NCI-H510A treated with DMSO at 0.1 percent for 48 hours (cell line): ENCODE data around the gene SNX25.
A peak's percentile ranks its signal among the peaks of the same experiment; 100 is the strongest.
"Not testable (repeated sequence)": the region's sequence is repeated elsewhere in the genome, so short reads cannot be mapped to it uniquely, and the experiment has no call there.

Source experiments
- DNase-seq: peaks from one replicate; lab custom pipeline; 2025; lab: John Stamatoyannopoulos, UW

The SNX25 gene

GRCh38 chr4:185209031-185209851 is at the start of gene SNX25:
Gene SNX25, plus strand, starts transcription at chr4:185209598. Its CDS starts 229 bp downstream, at chr4:185209827.
- peak; percentile 58 for DNase-seq

GRCh38 chr4:185165605-185166063 is 43.8 kb upstream of the SNX25 start:
- DNase-seq: no peak

DNA sequence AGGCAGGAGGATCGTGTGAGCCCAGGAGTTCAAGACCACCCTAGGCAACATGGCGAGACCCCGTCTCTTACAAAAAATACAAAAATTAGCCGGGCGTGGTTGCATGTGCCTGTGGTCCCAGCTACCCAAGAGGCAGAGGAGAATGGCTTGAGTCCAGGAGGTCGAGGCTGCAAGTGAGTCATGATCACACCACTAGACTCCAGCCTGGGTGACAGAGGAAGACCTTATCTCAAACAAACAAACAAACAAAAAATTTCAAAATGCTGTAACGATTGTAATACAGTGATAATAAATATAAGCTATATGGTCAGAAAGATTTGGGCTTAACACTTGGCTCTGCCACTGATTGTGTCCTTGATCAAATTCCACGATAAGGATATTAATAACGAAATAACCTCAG is 42.2 kb upstream of the SNX25 start:
- no peak for DNase-seq

DNA sequence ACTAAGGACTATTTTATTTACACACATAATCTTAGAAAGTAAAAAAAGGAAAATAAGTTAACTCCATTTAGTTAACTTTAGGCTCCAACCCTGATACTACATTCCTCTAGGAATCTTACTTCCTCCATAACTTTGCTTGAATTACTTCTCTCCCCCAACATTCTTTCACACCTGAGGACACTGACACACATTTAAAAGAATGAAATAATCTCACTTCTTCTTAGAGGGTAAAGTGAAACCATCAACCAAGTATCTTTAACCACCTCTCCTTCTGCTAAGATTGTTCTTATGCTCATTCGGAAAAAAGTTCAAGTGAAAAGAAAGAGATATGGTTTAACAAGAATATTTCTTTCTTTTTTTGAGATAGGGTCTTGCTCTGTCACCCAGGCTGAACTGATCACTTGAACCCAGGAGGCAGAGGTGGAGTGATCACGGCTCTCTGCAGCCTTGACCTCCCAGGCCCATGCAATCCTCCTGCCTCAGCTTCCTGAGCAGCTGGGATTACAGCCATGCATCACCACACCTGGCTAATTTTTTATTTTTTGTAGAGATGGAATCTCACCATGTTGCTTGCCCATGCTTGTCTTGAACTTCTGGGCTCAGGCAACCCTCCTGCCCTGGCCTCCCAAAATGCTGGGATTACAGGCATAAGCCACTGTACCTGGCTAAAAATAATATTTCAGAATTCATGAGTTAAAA is 37.9 kb upstream of the SNX25 start:
- DNase-seq: no peak

- no peak for DNase-seq
Measured at GRCh38 chr4:185179488-185179887, 29.9 kb upstream of the SNX25 start.

DNA sequence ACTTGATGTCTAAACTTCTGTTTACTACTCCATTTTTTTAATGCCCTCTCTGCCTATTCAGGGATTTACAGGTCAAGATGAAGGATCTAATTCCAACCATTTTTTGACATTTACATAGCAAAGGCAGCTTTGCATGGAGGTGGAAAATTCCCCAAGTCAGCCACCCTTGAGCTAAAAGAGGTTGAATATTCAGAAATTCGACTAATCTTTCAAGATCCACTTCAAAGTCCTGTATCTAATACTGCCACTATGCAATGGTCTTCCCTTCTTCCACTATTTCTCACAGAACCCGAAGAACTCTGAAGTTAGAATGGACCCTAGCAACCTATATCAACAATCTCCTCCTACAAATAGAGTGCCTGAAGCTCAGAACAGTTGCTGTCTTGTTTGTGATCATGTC is 27.2 kb upstream of the SNX25 start:
- no peak for DNase-seq

DNA sequence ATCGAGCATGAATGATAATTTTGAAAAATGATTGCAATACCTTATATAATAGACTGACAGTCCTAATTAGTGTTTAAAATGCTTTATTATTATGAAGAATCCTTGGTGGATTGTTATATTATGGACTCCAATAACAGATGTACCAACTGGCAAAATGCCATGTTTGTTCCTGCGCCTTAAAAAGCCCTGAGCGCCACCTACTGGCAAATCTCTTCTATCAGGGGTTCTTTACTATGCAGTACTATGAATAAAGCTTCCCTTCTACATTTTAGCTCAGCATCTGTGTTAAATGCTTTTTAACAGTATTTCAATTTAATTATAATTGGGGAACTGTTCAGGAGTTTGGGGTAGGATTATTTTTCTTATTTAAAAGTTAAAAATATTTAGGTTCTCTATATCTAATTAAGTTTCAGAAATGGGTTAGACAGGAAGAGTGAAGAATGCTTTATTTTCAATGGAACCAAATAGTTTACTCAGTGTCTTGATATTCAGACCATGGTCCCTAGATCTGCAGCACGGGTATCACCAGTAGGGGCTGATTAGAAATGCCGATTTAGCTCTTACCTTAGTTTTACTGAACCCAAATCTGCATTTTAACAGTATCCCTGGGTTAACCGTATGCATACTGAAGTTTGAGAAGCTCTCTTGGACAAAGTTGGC is 25.6 kb upstream of the SNX25 start:
- peak; percentile 82 for DNase-seq

DNA sequence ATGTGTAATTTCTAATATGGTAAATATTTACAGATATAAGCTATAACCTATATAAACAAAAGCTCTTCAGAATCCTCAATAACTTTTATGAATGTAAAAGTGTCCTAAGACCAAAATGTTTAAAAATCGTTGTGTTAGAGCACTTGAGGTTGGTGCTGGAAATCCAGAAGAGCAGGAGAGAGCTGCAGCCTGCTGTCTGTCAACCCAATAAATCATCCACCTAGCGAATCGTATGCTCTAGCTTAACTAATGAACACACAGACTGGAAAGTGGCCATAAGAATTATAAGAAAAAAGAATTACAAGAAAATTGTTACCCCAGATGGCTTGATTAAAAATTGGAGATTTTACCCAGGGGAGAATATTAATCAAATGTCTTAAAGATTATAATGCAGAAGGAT is 22.6 kb upstream of the SNX25 start:
- no peak for DNase-seq

- no peak for DNase-seq
Measured at GRCh38 chr4:185189606-185190305, 19.6 kb upstream of the SNX25 start.

DNA sequence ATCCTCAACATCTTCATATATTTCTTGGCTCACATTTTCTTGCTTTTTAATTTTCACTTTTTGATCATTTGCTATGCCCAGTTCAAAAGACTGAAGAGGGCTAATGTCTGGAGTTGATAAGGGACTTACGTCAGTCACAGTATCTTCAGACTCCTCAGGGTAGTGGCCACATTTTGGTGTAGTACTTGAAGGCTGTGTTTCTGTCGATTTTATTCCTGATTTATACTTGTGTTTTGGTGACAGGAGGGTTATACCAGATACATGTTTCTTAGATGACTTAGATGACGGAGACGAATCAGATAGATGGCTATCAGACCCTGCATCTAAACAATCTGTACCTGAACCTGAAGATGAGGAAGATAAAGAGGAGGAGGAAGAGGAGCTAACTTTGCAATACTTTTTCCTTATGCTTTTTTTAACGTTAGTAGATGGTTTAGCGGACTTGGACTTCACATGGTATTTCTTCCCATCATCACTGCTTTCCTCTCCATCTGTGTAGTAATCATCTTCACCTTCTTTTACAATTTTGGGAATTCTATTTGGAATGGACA is 19.0 kb upstream of the SNX25 start:
- no peak for DNase-seq

GRCh38 chr4:185192059-185192458 is 17.3 kb upstream of the SNX25 start:
- DNase-seq: no peak

DNA sequence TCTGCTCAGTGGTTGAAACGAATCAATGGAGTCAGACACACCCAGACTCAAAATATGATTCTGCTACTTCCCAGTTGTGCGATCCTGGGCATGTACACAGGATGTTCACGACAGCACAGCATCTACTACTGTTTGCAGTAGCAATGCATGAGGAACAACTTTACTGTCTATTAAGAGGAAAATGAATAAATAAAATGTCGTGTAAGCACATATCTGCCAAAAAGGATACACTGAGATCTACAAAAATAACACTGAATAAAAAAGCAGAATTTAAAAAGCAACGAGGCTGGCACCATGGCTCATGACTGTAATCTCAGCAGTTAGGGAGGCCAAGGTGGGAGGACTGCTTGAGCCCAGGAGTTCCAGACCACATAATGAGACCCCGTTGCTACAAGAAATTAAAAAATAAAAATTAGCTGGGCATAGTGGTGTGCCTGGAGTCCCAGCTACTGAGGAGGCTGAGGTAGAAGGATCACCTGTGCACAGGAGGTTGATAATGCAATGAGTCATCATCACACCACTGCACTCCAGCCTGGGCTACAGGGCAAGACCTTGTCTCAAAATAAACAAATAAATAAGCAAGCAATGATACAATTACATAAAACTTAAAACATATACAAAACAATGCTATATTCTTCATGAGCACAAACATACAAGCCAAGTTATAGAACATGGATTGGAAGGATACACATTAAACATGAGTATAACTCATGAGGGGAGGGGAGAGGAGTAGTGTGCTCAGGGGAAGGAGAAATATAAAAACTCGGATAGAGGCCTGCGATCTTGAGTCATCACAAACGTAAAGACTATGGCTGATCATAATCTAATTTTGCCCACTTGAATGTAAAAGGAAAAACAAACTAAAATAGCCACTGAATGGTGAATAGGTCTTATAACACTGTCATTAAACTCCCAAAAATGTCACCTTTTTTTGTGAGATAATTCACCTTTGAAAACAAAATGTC is 14.2 kb upstream of the SNX25 start:
- DNase-seq: no peak

DNA sequence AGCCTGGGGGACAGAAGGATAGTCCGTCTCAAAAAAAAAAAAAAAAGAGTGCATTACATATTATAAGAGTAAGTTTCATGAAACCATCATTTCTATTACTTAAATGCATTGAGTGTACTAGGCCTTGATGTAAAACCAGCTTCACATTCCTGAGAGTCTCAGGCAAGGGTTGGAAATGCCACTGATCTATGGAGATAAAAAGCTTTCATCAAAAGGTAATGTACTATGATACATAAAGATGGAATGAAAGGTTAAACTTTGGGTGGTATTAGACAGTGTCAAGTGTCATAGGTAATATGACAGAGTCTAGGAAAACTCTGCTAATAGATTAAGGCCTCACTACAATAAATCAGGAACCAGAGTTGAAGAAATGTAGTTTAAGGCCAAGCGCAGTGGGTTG is 13.0 kb upstream of the SNX25 start:
- no peak for DNase-seq

DNA sequence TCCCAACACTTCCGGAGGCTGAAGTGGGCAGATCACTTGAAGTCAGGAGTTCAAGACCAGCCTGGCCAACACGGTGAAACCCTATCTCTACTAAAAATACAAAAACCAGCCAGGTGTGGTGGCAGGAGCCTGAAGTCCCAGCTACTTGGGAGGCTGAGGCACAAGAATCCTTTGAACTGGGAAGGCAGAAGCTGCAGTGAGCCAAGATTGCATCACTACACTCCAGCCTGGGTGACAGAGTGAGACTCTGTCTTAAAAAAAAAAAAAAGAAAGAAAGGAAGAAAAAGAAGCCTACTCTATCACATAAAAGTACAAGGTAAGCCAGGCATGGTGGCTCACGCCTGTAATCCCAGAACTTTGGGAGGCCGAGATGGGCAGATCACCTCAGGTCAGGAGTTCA is 11.2 kb upstream of the SNX25 start:
- DNase-seq: not testable (repeated sequence)

- DNase-seq: no peak
Measured at GRCh38 chr4:185201977-185202962, 7.1 kb upstream of the SNX25 start.

GRCh38 chr4:185202984-185203485 is 6.4 kb upstream of the SNX25 start:
- no peak for DNase-seq

DNA sequence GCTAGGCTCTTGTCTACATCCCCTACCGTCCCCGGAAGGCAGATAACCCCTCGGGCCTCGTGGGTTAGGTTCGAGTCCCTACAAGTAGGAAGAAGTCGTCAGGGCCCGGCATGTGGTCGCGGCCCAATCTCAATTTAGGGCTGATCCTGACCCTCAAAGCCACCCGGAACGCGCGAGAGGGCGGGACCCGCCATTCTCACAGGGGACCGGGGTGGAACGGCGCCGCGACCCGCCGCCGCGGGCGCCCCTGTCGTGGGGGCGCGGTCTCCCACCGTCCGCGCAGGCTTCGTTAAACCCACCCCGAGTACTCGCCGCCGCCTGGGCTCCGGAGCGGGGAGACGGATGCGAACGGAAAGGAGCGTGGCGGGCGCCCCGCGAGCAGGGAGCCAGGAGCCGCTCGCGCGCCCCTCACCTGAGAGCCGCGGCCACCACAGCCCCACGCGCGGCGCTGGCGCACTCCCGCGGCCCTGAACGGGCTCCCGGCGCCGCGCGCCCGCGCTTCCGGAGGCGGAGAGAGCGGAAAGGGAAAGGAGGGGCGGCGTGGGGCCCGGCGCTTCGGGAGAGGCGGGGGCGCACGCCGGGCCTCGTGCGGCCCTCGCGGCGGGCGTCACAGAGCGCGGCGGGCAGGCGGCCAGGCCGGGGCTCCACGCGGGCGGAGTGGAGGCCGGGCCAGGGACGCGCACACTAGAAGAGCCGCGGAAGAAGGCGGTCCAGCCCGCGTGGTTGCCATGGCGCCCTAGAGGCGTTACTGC is 5.7 kb upstream of the SNX25 start, which contains the start of gene CFAP97:
Gene CFAP97 (minus strand): TSS at position 515 of the 752 bp plus-strand sequence. CDS start 12,804 bp downstream, outside the sequence.
- DNase-seq: peak; percentile 29

DNA sequence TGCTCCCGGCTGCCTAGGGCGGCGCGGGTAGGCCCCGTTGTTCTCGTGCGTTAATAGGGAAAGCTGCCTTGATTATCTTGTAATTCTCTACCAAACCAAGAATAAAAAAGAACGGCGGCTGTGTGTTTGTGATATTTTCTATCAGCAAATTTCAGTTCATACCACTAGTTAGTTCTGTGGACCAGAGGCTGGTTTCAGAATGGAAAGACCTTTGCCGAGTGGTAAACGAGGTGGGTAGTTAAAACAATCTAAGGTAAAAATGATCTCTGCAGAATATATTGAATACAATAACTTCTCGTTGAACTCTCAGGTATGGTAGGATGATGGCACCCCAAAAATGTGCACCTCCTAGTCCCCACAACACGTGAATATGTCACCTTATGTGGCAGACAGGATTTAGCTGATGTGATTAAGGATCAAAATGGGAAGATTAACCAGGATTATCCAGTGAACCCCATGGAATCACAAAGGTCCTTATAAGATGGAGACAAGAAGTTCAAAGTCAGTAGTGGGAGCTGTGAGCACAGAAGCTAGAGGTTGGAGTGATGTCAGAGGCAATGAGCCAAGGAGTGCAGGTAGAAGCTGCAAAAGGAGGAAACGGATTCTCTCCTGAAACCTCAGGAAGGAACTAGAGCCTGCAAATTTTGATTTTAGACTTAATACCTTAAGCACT is 5.0 kb upstream of the SNX25 start:
- peak; percentile 31 for DNase-seq
